AG09309 (cell line): ENCODE measurements around the gene SLC49A4.

Source experiments
- DNase-seq: peaks from one replicate; pipeline ENCODE4 v3.0.0-alpha.2; 2010; ENCODE audit warnings: low read depth
- H3K4me3 ChIP-seq: 2 replicates; pipeline ENCODE4 v1.5.1; 2011; ENCODE audit warnings: mild to moderate bottlenecking, low read depth, low read length, moderate library complexity; ENCODE audit not compliant: control insufficient read depth
- CTCF ChIP-seq: IDR thresholded peaks from 2 replicates; pipeline ENCODE4 v1.5.1; 2011; ENCODE audit warnings: mild to moderate bottlenecking, low read depth, low read length, inconsistent platforms; ENCODE audit not compliant: insufficient read depth, control insufficient read depth; ENCODE audit errors: missing control alignments

The SLC49A4 gene

DNA sequence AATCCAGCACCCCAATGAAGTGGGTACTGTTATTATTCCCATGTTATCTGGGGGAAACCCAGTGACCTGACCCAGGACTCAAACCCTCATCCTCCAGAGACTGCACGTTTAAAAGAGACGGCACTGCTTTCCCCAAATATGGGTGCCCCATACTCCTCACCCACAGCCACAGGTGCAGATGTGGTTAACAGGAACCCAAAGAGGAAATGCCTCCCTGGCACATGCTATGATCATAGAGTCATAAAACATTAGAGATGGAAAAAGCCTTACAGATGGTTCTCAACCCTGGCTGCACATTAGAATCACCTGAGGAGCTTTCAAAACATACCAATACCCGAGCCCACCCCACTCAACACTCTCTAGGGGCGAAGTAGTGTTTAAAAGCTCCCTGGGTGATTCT, 121.2 kb downstream of the SLC49A4 start:
- no peak for TF ChIP-seq CTCF
- no peak overlapping the region for H3K4me3 ChIP-seq
- DNase-seq: no peak

DNA sequence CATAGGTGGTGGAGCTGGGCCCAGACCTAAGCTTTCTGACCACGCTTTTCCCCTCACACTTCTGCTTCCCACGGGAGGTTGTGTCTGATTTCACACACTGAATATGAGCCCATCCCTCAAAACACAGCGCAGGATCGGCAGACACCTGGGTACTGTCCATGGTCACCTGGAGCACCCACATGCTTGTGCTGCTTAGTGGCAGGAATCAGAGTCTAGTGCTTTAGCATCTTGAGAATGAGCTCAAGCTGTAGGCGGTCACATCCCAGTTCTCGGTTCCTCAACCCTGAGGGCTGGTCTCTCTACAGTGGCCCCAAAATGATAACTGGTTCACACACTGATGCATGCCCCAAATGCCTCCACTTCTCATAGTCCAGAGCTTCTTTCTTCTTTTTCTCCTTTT, 121.7 kb downstream of the SLC49A4 start:
- TF ChIP-seq CTCF: no peak
- no peak overlapping the region for H3K4me3 ChIP-seq
- no peak for DNase-seq

DNA sequence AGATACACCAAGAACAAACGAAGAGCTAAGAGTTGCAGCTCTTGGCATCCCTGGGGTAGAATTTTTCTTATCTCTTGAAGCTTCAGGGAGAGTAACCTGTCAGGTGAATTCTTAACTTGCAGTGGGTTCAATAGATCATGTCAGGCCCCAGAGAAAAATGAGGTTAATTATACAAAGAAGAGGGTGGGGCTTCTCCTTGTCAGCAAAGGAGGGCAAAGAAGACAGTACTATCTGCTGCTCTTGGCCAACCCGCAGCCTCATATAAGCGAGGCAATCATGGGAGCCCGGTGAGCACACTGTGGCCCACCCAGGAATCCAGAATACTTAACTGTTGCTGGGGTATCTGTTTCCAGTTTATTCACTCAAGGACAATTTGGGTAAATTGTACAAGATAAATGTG, 122.5 kb downstream of the SLC49A4 start:
- DNase-seq: no peak
- TF ChIP-seq CTCF: no peak

DNA sequence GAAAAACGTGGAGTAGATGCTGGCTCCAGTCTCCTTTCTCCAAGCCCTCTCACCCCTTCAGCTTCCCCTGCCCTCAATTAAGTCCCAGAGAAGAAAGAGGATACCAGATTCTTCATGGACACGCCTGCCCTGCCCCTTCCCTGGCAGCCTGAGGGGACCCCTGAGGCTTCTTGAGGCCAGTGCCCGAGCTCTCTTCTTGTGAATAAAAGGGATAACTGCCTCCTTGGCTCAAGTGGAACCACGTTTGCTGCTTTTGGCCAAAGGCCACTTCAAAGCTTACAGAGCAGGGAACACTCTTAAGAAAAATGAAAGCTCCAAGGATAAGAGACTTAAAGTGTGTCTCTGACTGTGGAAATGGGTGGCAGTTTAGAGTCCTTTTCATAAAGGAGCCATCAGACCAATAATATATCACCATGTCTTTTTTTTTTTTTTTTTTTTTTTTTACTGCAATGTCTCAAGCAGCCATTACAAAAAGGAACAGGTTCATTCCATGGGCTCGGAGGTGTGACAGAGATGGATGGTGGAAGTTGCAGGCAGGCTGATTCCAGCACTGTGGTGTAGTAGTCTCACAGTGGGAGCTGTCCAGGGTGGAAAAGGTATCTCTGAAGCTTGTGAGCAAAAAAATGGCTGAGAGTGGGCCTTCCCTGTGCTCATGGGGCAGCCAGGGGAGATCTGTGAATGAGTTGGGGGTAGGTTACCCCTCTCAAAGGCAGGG, 123.9 kb downstream of the SLC49A4 start:
- no peak overlapping the region for H3K4me3 ChIP-seq
- TF ChIP-seq CTCF: no peak
- no peak for DNase-seq

More for the DNA sequence above, 122.5 kb downstream of the SLC49A4 start:
- no peak overlapping the region for H3K4me3 ChIP-seq

DNA sequence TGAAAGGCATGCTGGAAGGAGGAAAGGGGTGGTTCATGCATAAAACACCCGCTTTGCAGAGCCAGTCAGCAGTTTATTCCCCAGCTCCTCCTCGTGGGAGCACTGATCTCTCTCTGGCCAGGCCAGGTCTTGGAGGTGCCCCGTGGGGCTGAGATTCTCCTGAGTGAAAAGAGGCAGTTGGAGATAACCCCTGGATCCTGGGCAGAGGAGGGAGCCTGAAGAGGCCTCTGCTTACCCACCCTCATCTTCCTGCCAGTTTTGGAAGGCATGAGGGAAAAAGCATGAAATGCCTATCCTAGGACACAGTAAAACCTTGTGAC, 124.4 kb downstream of the SLC49A4 start:
- no peak for TF ChIP-seq CTCF
- H3K4me3 ChIP-seq: no peak overlapping the region
- DNase-seq: no peak

- H3K4me3 ChIP-seq: no peak overlapping the region
- no peak for TF ChIP-seq CTCF
- no peak for DNase-seq
Observed at GRCh38 chr3:122920986-122921385, 126.1 kb downstream of the SLC49A4 start.
